K562 (cell line): ENCODE results near the gene TMEM185B. TPM values are rescaled to one million over a fixed set of nuclear protein-coding genes. Genes with fewer than 3 reads are reported as not detected.
A peak's percentile ranks its signal among the peaks of the same experiment; 100 is the strongest.

ENCODE experiments used
- CEBPG ChIP-seq, 3 experiments: fragments of 200-800 bp in 1 of 3; sonication (Bioruptor generic) in 1 of 3; sonication (generic) in 1 of 3; formaldehyde crosslinking in 1 of 3; IDR thresholded peaks in 2 of 3; conservative IDR thresholded peaks in 1 of 3; 2 replicates each; pipeline versions ENCODE4 v1.6.1 to v1.8.0; 2016 to 2022; ENCODE audit warnings: missing compliant biosample characterization in 2 of 3, missing genetic modification characterization in 2 of 3, mild to moderate bottlenecking in 1 of 3, missing genetic modification reagents in 1 of 3
- CHCHD3 ChIP-seq: fragments of 250-450 bp; sonication (Bioruptor Pico); IDR thresholded peaks from 2 replicates; pipeline ENCODE4 v2.1.2; 2022; ENCODE audit warnings: mild to moderate bottlenecking
- DPF2 ChIP-seq: fragments of 450-650 bp; IDR thresholded peaks from 2 replicates; pipeline ENCODE4 v1.6.1; 2016
- FOXA3 ChIP-seq, 2 experiments: fragments of 450-650 bp in 1 of 2; sonication (generic) in 1 of 2; formaldehyde crosslinking; IDR thresholded peaks in 1 of 2; conservative IDR thresholded peaks in 1 of 2; 2 replicates each; pipeline versions ENCODE4 v1.4.0 to v1.8.0; 2020 to 2022; ENCODE audit warnings: mild to moderate bottlenecking in 2 of 2, missing genetic modification reagents in 1 of 2
- SRSF3 ChIP-seq: fragments of 200-400 bp; formaldehyde crosslinking; IDR thresholded peaks from 2 replicates; pipeline ENCODE4 v1.6.1; 2016; ENCODE audit warnings: mild to moderate bottlenecking, low read length, moderate library complexity; ENCODE audit not compliant: insufficient read depth
- TBP ChIP-seq: optimal IDR thresholded peaks from 2 replicates; pipeline ENCODE3; 2011; ENCODE audit warnings: low read depth, low read length, improper control_type of control experiment
- ZC3H4 ChIP-seq: sonication (generic); formaldehyde crosslinking; IDR thresholded peaks from 2 replicates; pipeline ENCODE4 v1.9.0; 2021; ENCODE audit warnings: missing genetic modification reagents, borderline replicate concordance
- ZNF707 ChIP-seq: fragments of 250-450 bp; sonication (Bioruptor Pico); conservative IDR thresholded peaks from 2 replicates; pipeline ENCODE4 v1.8.0; 2022; ENCODE audit warnings: inconsistent platforms, mild to moderate bottlenecking, moderate library complexity
- polyA plus RNA-seq, 8 experiments: library from polyadenylated mRNA; depleted of rRNA in 4 of 8; stranded (reverse) in 5 of 8; unstranded in 3 of 8; fragments of >200 nt; fragmentation: Nextera tagmentation in 2 of 8; fragmentation: Illumina TruSeq in 1 of 8; extraction: Ambion mirVana in 2 of 8; extraction: Trizol in 1 of 8; gene quantifications; 2 replicates each; pipeline versions ENCODE4 v1.2.1 to v1.2.3, GENCODE V29; 2011 to 2014; ENCODE audit warnings: inconsistent platforms in 1 of 8, missing spikeins in 1 of 8
- total RNA-seq, 7 experiments: library from RNA; depleted of rRNA in 6 of 7; stranded (reverse); fragments of >200 nt in 6 of 7; fragmentation: Illumina TruSeq in 2 of 7; extraction: Trizol in 2 of 7; gene quantifications; 2 replicates each; pipeline versions ENCODE4 v1.2.1 to v1.2.3, GENCODE V29; 2011 to 2021; ENCODE audit warnings: low replicate concordance in 1 of 7
- TF ChIP-seq, protein P1 (sequence below), 2 experiments: IDR thresholded peaks; 2 replicates each; pipeline ENCODE4 v1.6.1; 2012; ENCODE audit warnings: improper control_type of control experiment in 2 of 2, low read depth in 2 of 2, low read length in 2 of 2, borderline replicate concordance in 1 of 2
- TF ChIP-seq, protein P2 (sequence below): fragments of 250-450 bp; sonication (Bioruptor Pico); IDR thresholded peaks from 2 replicates; pipeline ENCODE4 v1.8.0; 2022; ENCODE audit warnings: moderate library complexity, mild to moderate bottlenecking, inconsistent platforms
- TF ChIP-seq, protein P3 (sequence below): fragments of 250-450 bp; sonication (Bioruptor Pico); IDR thresholded peaks from 2 replicates; pipeline ENCODE4 v1.5.0; 2021
- TF ChIP-seq, protein P4 (sequence below): fragments of 450-650 bp; conservative IDR thresholded peaks from 2 replicates; pipeline ENCODE4 v1.6.1; 2016; ENCODE audit warnings: missing genetic modification characterization, low read depth, mild to moderate bottlenecking, missing compliant biosample characterization, moderate library complexity
- TF ChIP-seq, protein P5 (sequence below): sonication (generic); formaldehyde crosslinking; IDR thresholded peaks from 2 replicates; pipeline ENCODE4 v1.8.1; 2023; ENCODE audit warnings: mild to moderate bottlenecking, missing genetic modification reagents, moderate library complexity

TMEM185B gene
- total and polyA plus RNA-seq, 9 of the 15 experiments (the other 6 are each of a cell fraction or from before 2014, with no cell fraction given) = 2.9 to 28.2 (median 11.5) TPM

DNA sequence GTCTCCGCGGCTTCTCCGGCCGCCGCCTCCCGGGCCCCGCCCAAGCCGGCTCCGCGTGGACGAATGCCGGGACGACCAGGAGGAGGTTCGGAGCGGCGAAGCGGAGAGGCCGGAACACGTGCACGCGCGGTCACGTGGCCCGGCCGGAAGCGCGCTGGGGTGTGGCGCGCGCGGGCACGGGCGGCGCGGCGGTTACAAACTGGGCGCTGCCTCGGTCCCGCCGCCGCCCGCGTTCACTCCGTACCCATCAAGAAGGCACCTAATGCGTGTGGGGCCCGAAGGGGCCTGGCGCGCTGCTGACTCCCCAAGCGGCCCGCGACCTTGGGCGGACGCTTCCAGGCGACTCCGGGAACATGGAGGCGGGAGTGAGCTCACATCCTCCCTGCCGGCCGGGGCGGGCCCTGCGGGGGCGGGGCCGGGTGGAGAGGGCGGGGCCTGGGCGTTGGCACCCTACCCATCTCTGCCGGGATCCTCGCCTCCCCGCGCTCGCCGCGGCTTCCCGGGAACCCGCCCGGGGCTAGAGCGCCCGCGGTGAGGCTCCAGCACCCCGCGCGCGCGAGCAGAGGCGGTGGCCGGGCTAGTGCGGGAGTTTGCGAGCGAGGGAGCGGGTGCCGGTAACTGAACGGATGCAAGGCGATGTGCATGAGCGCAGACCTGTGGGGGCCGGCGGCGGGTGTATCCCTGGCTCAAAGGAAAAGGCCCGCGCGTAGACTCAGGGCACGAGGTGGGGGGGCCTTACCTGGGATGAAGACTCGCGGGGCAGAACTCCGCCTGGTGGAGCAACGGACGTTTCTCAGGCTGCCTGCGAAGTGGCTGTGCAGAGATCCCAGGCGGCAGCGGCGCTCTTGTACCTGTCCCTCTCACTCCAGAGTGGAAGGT is at the start of gene TMEM185B (continued):
- TF ChIP-seq, protein P1, sequence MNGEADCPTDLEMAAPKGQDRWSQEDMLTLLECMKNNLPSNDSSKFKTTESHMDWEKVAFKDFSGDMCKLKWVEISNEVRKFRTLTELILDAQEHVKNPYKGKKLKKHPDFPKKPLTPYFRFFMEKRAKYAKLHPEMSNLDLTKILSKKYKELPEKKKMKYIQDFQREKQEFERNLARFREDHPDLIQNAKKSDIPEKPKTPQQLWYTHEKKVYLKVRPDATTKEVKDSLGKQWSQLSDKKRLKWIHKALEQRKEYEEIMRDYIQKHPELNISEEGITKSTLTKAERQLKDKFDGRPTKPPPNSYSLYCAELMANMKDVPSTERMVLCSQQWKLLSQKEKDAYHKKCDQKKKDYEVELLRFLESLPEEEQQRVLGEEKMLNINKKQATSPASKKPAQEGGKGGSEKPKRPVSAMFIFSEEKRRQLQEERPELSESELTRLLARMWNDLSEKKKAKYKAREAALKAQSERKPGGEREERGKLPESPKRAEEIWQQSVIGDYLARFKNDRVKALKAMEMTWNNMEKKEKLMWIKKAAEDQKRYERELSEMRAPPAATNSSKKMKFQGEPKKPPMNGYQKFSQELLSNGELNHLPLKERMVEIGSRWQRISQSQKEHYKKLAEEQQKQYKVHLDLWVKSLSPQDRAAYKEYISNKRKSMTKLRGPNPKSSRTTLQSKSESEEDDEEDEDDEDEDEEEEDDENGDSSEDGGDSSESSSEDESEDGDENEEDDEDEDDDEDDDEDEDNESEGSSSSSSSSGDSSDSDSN (IDR thresholded peaks at IDR 0.05; ENCODE audit: borderline replicate concordance in 1 of 2, low read depth in 2 of 2, low read length in 2 of 2) = peak; percentile 37 to 85; a peak in 3 of 4 replicates
- TF ChIP-seq ZC3H4 (CRISPR knock-in tag) (no peak), CEBPG (CRISPR knock-in tag; IDR thresholded peaks at IDR 0.05) (no peak; the same call in 1 of the 2 replicates), CEBPG (tag; conservative IDR thresholded peaks at IDR 0.05 in 1 of 2, IDR thresholded peaks at IDR 0.05 in 1 of 2) (no peak), CHCHD3 (CRISPR knock-in tag) (no peak), DPF2 (no peak), ZNF707 (CRISPR knock-in tag) (no peak), FOXA3 (CRISPR knock-in tag; conservative IDR thresholded peaks at IDR 0.05 in 1 of 2, IDR thresholded peaks at IDR 0.05 in 1 of 2) (peak in 1 of 2 experiments; percentile 80; a peak in 2 of 4 replicates), SRSF3 (no peak), TBP (peak; percentile 63)
- TF ChIP-seq, protein P2, sequence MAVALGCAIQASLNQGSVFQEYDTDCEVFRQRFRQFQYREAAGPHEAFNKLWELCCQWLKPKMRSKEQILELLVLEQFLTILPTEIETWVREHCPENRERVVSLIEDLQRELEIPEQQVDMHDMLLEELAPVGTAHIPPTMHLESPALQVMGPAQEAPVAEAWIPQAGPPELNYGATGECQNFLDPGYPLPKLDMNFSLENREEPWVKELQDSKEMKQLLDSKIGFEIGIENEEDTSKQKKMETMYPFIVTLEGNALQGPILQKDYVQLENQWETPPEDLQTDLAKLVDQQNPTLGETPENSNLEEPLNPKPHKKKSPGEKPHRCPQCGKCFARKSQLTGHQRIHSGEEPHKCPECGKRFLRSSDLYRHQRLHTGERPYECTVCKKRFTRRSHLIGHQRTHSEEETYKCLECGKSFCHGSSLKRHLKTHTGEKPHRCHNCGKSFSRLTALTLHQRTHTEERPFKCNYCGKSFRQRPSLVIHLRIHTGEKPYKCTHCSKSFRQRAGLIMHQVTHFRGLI (CRISPR knock-in tag) = no peak
- TF ChIP-seq, protein P3, sequence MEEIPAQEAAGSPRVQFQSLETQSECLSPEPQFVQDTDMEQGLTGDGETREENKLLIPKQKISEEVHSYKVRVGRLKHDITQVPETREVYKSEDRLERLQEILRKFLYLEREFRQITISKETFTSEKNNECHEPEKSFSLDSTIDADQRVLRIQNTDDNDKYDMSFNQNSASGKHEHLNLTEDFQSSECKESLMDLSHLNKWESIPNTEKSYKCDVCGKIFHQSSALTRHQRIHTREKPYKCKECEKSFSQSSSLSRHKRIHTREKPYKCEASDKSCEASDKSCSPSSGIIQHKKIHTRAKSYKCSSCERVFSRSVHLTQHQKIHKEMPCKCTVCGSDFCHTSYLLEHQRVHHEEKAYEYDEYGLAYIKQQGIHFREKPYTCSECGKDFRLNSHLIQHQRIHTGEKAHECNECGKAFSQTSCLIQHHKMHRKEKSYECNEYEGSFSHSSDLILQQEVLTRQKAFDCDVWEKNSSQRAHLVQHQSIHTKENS (CRISPR knock-in tag) = no peak
- TF ChIP-seq, protein P4, sequence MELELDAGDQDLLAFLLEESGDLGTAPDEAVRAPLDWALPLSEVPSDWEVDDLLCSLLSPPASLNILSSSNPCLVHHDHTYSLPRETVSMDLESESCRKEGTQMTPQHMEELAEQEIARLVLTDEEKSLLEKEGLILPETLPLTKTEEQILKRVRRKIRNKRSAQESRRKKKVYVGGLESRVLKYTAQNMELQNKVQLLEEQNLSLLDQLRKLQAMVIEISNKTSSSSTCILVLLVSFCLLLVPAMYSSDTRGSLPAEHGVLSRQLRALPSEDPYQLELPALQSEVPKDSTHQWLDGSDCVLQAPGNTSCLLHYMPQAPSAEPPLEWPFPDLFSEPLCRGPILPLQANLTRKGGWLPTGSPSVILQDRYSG (tag) = peak; percentile 58; the same call in 1 of the 2 replicates
- TF ChIP-seq, protein P5, sequence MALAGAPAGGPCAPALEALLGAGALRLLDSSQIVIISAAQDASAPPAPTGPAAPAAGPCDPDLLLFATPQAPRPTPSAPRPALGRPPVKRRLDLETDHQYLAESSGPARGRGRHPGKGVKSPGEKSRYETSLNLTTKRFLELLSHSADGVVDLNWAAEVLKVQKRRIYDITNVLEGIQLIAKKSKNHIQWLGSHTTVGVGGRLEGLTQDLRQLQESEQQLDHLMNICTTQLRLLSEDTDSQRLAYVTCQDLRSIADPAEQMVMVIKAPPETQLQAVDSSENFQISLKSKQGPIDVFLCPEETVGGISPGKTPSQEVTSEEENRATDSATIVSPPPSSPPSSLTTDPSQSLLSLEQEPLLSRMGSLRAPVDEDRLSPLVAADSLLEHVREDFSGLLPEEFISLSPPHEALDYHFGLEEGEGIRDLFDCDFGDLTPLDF (CRISPR knock-in tag) = peak; percentile 82
